HEK293T (cell line): ENCODE results near the gene IQCF5.

Experiments
- ARNT ChIP-seq: fragments of 450-650 bp; IDR thresholded peaks from 2 replicates; pipeline ENCODE4 v1.6.1; 2017; ENCODE audit warnings: mild to moderate bottlenecking
- BHLHE40 ChIP-seq: fragments of 450-650 bp; IDR thresholded peaks from 2 replicates; pipeline ENCODE4 v1.6.1; 2016; ENCODE audit warnings: mild to moderate bottlenecking, moderate library complexity, borderline replicate concordance
- CTBP1 ChIP-seq: fragments of 450-650 bp; IDR thresholded peaks from 2 replicates; pipeline ENCODE4 v1.6.1; 2016; ENCODE audit warnings: borderline replicate concordance
- ELF4 ChIP-seq: fragments of 450-650 bp; IDR thresholded peaks from 2 replicates; pipeline ENCODE4 v1.6.1; 2017; ENCODE audit warnings: antibody characterized with exemption
- FOXA1 ChIP-seq: fragments of 450-650 bp; IDR thresholded peaks from 2 replicates; pipeline ENCODE4 v1.6.1; 2016; ENCODE audit warnings: mild to moderate bottlenecking
- FOXM1 ChIP-seq: fragments of 450-650 bp; IDR thresholded peaks from 2 replicates; pipeline ENCODE4 v1.6.1; 2017; ENCODE audit warnings: mild to moderate bottlenecking, borderline replicate concordance
- LEF1 ChIP-seq: fragments of 450-650 bp; IDR thresholded peaks from 2 replicates; pipeline ENCODE4 v1.6.1; 2017; ENCODE audit warnings: mild to moderate bottlenecking, borderline replicate concordance
- NFRKB ChIP-seq: fragments of 450-650 bp; IDR thresholded peaks from 2 replicates; pipeline ENCODE4 v1.6.1; 2016; ENCODE audit warnings: mild to moderate bottlenecking, moderate library complexity
- PKNOX1 ChIP-seq: fragments of 450-650 bp; IDR thresholded peaks from 2 replicates; pipeline ENCODE4 v1.6.1; 2016
- SP1 ChIP-seq: fragments of 450-650 bp; IDR thresholded peaks from 2 replicates; pipeline ENCODE4 v1.6.1; 2017
- SUZ12 ChIP-seq: fragments of 450-650 bp; IDR thresholded peaks from 2 replicates; pipeline ENCODE4 v1.6.1; 2016; ENCODE audit warnings: mild to moderate bottlenecking
- TARDBP ChIP-seq: fragments of 450-650 bp; IDR thresholded peaks from 2 replicates; pipeline ENCODE4 v1.6.1; 2016

GRCh38 chr3:51830345-51830744, 45.1 kb downstream of the IQCF5 start:
- TF ChIP-seq TARDBP (no peak), SUZ12 (no peak), ARNT (no peak), NFRKB (no peak), FOXA1 (no peak), FOXM1 (no peak), PKNOX1 (no peak), BHLHE40 (no peak), SP1 (no peak), ELF4 (no peak), LEF1 (no peak), CTBP1 (no peak)
